Right lobe of liver (tissue), 6 donors: ENCODE results near the gene GAS6. TPM values are rescaled to one million over a fixed set of nuclear protein-coding genes. Genes with fewer than 3 reads are reported as not detected.

Experiments used
- ATAC-seq, 4 donors: fragments of 200-7000 bp; cut with Tn5 transposase; one replicate each; pipeline ENCODE4 v1.9.1; 2020; ENCODE audit warnings: mild to moderate bottlenecking in 4 of 4, moderate library complexity in 4 of 4
- DNase-seq, 3 donors: peaks; one replicate each; pipeline ENCODE4 v3.0.0-alpha.2; 2020
- H3K27ac ChIP-seq, 3 donors: fragments of 200-600 bp; one replicate each; pipeline ENCODE4 v1.8.0; 2022
- H3K27me3 ChIP-seq, 2 donors: fragments of 200-600 bp; one replicate each; pipeline ENCODE4 v1.8.0; 2022
- H3K36me3 ChIP-seq, 4 donors: fragments of 200-600 bp; sonication (generic) in 1 of 4; one replicate each; pipeline versions ENCODE4 v1.5.1 to v1.8.0; 2017 to 2022; ENCODE audit warnings: control low read depth in 1 of 4
- H3K4me1 ChIP-seq, 4 donors: fragments of 200-600 bp; sonication (generic) in 1 of 4; one replicate each; pipeline versions ENCODE4 v1.5.1 to v1.8.0; 2017 to 2022; ENCODE audit warnings: control low read depth in 1 of 4
- H3K4me3 ChIP-seq, 3 donors: fragments of 200-600 bp; one replicate each; pipeline ENCODE4 v1.8.0; 2022
- H3K9me3 ChIP-seq, 4 donors: fragments of 200-600 bp; sonication (generic) in 1 of 4; one replicate each; pipeline versions ENCODE4 v1.5.1 to v1.8.0; 2017 to 2022; ENCODE audit warnings: control low read depth in 1 of 4
- POLR2A ChIP-seq: fragments of 450-650 bp; IDR thresholded peaks from one replicate; pipeline ENCODE4 v1.6.1; 2017; ENCODE audit warnings: antibody characterized with exemption, mild to moderate bottlenecking
- WGBS: methylation state at CpG from one replicate; pipeline ENCODE4 v1.1.6; 2018; ENCODE audit warnings: low coverage, low lambda C conversion rate; ENCODE audit not compliant: insufficient coverage; ENCODE audit errors: missing lambda C conversion rate; 5-methylcytosine and 5-hydroxymethylcytosine counted together
- intact Hi-C, 2 donors: fragments of 100-400 bp; cut with DNase I; formaldehyde crosslinking; loops; one replicate each; pipeline versions ENCODE4 v1.11.2 to v1.14.1; 2022
- total RNA-seq, 6 experiments: library from RNA; depleted of rRNA in 2 of 6; stranded (reverse); fragments of >200 nt in 2 of 6; fragmentation: NEBNext Ultra II Directional in 3 of 6; extraction: Animal tissue kit (Norgen Biotek cat#: 25700) in 3 of 6; gene quantifications; one replicate each; pipeline versions ENCODE4 v1.1.0 to v1.2.4, GENCODE V29; 2016 to 2023
- TF ChIP-seq, protein P1 (sequence below), 4 donors: fragments of 200-600 bp in 3 of 4; fragments of 450-650 bp in 1 of 4; IDR thresholded peaks; one replicate each; pipeline versions ENCODE4 v1.5.1 to v1.8.0; 2016 to 2022; ENCODE audit warnings: antibody characterized with exemption in 4 of 4, mild to moderate bottlenecking in 2 of 4
- donor health status: DM: no; HTN: yes; CAD: no.
- donor health status: DM: no; HTN: no; CAD: no.
- donor health status: DM: no; HTN: no; CAD: no.
- donor health status: DM: no; HTN: yes; CAD: no.
- donor health status: DM: no; HTN: yes; CAD: no.

GAS6 gene
- total RNA-seq, 6 experiments from 2014 or later, result 11.9 to 48.5 (median 27.2) TPM

DNA sequence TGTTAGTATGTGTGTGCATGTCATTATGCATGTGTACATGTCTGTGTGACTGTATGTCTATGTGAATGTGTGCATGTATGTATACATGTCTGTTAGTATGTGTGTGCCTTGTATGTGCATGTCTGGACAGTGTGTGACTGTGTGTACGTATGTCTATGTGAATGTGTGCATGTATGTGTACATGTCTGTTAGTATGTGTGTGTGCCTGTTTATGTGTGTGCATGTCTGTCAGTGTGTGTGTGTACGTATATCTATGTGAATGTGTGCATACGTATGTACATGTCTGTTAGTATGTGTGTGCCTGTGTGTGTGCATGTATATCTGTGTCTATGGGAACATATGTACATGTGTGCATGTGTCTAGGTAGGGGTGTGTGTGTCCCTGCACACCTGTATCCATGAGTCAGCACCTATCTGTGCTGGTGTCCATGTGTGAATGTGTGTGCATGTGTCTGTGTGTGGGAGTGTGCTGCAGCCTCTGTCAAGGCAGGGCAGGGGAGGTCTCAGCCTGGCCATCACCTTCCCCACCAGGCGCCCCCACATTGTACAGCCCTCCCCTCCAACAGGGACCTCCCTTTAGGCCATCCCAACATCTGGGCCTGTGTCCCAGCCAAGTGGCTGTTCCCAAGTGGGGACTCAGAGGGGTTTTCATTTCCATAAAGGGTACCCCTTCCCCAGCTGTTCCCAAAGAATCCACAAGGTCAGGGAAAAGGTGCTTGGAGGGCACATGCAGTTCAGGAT is 4.4 kb downstream of the GAS6 start:
- no peaks in the 10 kb centered on the region for H3K27me3 ChIP-seq
- ATAC-seq (no peak), DNase-seq (no peak)
- TF ChIP-seq POLR2A, result no peak
- TF ChIP-seq, protein P1, sequence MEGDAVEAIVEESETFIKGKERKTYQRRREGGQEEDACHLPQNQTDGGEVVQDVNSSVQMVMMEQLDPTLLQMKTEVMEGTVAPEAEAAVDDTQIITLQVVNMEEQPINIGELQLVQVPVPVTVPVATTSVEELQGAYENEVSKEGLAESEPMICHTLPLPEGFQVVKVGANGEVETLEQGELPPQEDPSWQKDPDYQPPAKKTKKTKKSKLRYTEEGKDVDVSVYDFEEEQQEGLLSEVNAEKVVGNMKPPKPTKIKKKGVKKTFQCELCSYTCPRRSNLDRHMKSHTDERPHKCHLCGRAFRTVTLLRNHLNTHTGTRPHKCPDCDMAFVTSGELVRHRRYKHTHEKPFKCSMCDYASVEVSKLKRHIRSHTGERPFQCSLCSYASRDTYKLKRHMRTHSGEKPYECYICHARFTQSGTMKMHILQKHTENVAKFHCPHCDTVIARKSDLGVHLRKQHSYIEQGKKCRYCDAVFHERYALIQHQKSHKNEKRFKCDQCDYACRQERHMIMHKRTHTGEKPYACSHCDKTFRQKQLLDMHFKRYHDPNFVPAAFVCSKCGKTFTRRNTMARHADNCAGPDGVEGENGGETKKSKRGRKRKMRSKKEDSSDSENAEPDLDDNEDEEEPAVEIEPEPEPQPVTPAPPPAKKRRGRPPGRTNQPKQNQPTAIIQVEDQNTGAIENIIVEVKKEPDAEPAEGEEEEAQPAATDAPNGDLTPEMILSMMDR (IDR thresholded peaks at IDR 0.05), result no peak
- H3K4me1 ChIP-seq, result peaks cover 0 to 40% (median 5%) of the 10 kb centered on the region in 4 donors
- H3K9me3 ChIP-seq, result no peaks in the 10 kb centered on the region
- H3K27ac ChIP-seq, result no peak overlapping the region
- H3K4me3 ChIP-seq, result no peak overlapping the region
- intact Hi-C loops, result no loop called here
- 88% methylated on average over 2 of the region's 4 CpGs for WGBS
- no peaks in the 10 kb centered on the region for H3K36me3 ChIP-seq

- WGBS, result 67% methylated on average over 7 of the region's 20 CpGs
- H3K27me3 ChIP-seq, result no peaks in the 10 kb centered on the region
- no peak overlapping the region for H3K4me3 ChIP-seq
- no peaks in the 10 kb centered on the region for H3K9me3 ChIP-seq
- H3K27ac ChIP-seq, result no peak overlapping the region
- no peak for TF ChIP-seq POLR2A
- TF ChIP-seq, protein P1 (IDR thresholded peaks at IDR 0.05), result no peak
- intact Hi-C loops, result no loop called here
- H3K36me3 ChIP-seq, result no peaks in the 10 kb centered on the region
- no peak for ATAC-seq
- H3K4me1 ChIP-seq, result peaks cover under 1 to 48% (median 12%) of the 10 kb centered on the region in 4 donors
- DNase-seq, result peak in 1 of 3 donors; percentile 42
Measured at GRCh38 chr13:113857531-113858195, 6.2 kb downstream of the GAS6 start.

DNA sequence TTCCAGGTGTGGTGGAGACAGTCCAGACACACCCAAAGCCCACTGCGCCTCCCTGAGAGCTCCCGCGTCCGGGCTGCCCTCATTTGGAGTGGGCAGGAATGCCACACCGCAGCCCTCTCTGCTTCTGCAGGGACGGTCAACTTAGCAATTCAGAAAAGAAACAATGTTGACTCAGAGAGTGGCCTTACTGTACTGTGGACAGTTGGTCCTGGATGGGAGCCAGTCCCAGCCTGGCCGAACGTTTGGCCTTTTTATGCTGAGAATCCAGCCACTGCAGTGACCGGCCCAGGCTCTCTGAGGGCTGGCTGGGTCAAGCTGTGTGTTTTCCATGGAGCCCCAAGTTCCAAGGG is 7.2 kb downstream of the GAS6 start:
- ATAC-seq, result peak; percentile 58 to 67 (median 65)
- TF ChIP-seq, protein P1 (IDR thresholded peaks at IDR 0.05), result no peak
- no peak for TF ChIP-seq POLR2A
- no peaks in the 10 kb centered on the region for H3K9me3 ChIP-seq
- H3K4me3 ChIP-seq, result no peak overlapping the region
- 13% methylated on average over 1 of the region's 9 CpGs for WGBS
- peak; percentile 74 to 79 (median 77) for DNase-seq
- H3K36me3 ChIP-seq, result no peaks in the 10 kb centered on the region
- no peaks in the 10 kb centered on the region for H3K27me3 ChIP-seq
- no peak overlapping the region for H3K27ac ChIP-seq
- peaks cover 2 to 51% (median 12%) of the 10 kb centered on the region in 4 donors for H3K4me1 ChIP-seq
- intact Hi-C loops, result no loop called here

GRCh38 chr13:113855931-113856715 is 7.8 kb downstream of the GAS6 start:
- intact Hi-C loops, result no loop called here
- no peak overlapping the region for H3K27ac ChIP-seq
- no peak for DNase-seq

More at GRCh38 chr13:113855931-113856715, 7.8 kb downstream of the GAS6 start:
- Histone ChIP-seq H3K9me3 (no peaks in the 10 kb centered on the region), H3K36me3 (no peaks in the 10 kb centered on the region), H3K27me3 (no peaks in the 10 kb centered on the region), H3K4me3 (no peak overlapping the region), H3K4me1 (peaks cover 2 to 53% (median 12%) of the 10 kb centered on the region in 4 donors)
- TF ChIP-seq, protein P1 (IDR thresholded peaks at IDR 0.05), result no peak
- TF ChIP-seq POLR2A, result no peak
- ATAC-seq, result no peak
- 36% methylated on average over 4 of the region's 25 CpGs for WGBS
